GM23248 (cell line): ENCODE results near the gene RNF31.

Experiments used
- EZH2 ChIP-seq: fragments of 200-600 bp; sonication (generic); IDR thresholded peaks from 2 replicates; pipeline ENCODE4 v1.6.1; 2018; ENCODE audit warnings: antibody characterized with exemption, mild to moderate bottlenecking; ENCODE audit not compliant: insufficient read depth, poor library complexity, severe bottlenecking
- EZH2phosphoT487 ChIP-seq: fragments of 200-600 bp; sonication (generic); IDR thresholded peaks from 2 replicates; pipeline ENCODE4 v1.6.1; 2018; ENCODE audit warnings: antibody characterized with exemption, moderate library complexity, mild to moderate bottlenecking, low read depth; ENCODE audit not compliant: insufficient read depth

DNA sequence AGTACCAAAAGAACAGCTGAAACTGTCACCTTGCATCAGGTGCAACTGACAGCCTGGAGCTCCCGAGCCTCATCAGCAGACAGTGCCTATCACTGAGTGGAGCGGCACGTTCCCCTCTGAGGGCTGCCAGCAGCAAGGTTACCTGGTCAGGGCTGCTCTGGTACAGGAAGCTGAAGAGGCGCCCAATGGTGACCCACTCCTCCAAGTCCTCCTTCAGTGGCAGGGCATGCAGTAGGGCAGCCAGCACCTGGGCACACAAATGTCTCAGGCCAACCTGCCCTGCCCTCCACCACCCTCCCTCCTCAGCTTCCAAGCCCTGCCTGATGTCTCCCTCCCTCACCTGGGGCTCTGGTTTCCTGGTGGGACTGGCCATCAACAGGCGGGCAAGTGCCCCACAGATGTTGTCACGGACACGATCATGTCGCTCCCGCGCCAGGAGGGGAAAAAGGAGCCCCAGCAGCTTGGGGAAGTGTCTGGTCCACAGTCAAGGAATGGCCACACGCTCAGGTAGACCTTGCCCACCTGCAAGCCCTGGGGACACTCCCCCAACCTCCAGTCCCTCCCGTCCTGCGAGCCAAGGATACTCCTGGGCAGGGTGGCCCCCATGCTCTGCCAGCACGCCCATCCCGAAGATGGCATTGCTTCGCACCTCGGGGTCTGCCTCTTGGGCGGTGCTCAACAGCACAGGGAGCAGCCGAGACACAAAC lies 34.2 kb downstream of the RNF31 start:
- TF ChIP-seq EZH2phosphoT487 (no peak), EZH2 (no peak)
